ENCODE measurements around the gene PTPRT. TPM values are rescaled to one million over a fixed set of nuclear protein-coding genes. Genes with fewer than 3 reads are reported as not detected.
"Not testable (repeated sequence)": the region's sequence is repeated elsewhere in the genome, so short reads cannot be mapped to it uniquely, and the experiment has no call there.

Gene PTPRT
- total and polyA plus RNA-seq, 4 donors: 0.14 to 2.8 (median 0.40) TPM

DNA sequence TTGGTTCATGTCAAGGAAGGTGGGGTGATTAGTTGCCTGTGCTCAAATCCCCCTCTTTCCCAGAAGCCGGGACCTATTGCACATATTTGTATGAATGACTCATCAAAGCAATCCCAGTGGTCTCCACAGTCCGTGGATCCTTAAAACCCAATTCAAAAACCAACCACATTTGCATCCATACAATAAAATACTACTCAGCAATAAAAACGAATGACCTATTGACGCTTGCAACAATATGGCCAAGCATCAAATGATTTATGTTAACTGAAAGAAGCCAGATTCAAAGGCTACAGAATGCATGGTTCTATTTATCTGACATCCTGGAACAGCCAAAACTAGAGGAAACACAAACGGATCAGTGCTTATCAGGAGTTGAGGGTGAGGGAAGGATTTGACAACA is 275.4 kb downstream of the PTPRT start:
- no peak overlapping the region for H3K27ac ChIP-seq (ENCODE audit: low read depth in 1 of 2, low read length in 2 of 2)
- no peak overlapping the region for H3K9ac ChIP-seq (ENCODE audit: low read depth in 1 of 2, low read length in 2 of 2)
- H3K36me3 ChIP-seq (ENCODE audit: control insufficient read depth in 4 of 4, insufficient read depth in 3 of 4, low read depth in 1 of 4, low read length in 3 of 4): no peaks in the 10 kb centered on the region
- WGBS: 56% methylated on average over 5 of the region's 5 CpGs
- no peaks in the 10 kb centered on the region for H3K9me3 ChIP-seq (ENCODE audit: control insufficient read depth in 4 of 4, low read length in 3 of 4)
- no peaks in the 10 kb centered on the region for H3K4me1 ChIP-seq (ENCODE audit: control insufficient read depth in 4 of 4, insufficient read depth in 4 of 4, low read length in 3 of 4)
- TF ChIP-seq HNF4A (conservative IDR thresholded peaks at IDR 0.05): no peak
- TF ChIP-seq, protein P1, sequence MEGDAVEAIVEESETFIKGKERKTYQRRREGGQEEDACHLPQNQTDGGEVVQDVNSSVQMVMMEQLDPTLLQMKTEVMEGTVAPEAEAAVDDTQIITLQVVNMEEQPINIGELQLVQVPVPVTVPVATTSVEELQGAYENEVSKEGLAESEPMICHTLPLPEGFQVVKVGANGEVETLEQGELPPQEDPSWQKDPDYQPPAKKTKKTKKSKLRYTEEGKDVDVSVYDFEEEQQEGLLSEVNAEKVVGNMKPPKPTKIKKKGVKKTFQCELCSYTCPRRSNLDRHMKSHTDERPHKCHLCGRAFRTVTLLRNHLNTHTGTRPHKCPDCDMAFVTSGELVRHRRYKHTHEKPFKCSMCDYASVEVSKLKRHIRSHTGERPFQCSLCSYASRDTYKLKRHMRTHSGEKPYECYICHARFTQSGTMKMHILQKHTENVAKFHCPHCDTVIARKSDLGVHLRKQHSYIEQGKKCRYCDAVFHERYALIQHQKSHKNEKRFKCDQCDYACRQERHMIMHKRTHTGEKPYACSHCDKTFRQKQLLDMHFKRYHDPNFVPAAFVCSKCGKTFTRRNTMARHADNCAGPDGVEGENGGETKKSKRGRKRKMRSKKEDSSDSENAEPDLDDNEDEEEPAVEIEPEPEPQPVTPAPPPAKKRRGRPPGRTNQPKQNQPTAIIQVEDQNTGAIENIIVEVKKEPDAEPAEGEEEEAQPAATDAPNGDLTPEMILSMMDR (IDR thresholded peaks at IDR 0.05; ENCODE audit: low read depth, low read length, missing input control): no peak
- TF ChIP-seq TAF1 (conservative IDR thresholded peaks at IDR 0.05): no peak
- no peak for TF ChIP-seq NR2F2 (IDR thresholded peaks at IDR 0.05)
- TF ChIP-seq, protein P2, sequence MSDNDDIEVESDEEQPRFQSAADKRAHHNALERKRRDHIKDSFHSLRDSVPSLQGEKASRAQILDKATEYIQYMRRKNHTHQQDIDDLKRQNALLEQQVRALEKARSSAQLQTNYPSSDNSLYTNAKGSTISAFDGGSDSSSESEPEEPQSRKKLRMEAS (IDR thresholded peaks at IDR 0.05): no peak
- TF ChIP-seq SP1 (IDR thresholded peaks at IDR 0.05): no peak
- TF ChIP-seq FOXA2 (IDR thresholded peaks at IDR 0.05): no peak
- TF ChIP-seq RXRA (IDR thresholded peaks at IDR 0.05): no peak
- TF ChIP-seq, protein P3, sequence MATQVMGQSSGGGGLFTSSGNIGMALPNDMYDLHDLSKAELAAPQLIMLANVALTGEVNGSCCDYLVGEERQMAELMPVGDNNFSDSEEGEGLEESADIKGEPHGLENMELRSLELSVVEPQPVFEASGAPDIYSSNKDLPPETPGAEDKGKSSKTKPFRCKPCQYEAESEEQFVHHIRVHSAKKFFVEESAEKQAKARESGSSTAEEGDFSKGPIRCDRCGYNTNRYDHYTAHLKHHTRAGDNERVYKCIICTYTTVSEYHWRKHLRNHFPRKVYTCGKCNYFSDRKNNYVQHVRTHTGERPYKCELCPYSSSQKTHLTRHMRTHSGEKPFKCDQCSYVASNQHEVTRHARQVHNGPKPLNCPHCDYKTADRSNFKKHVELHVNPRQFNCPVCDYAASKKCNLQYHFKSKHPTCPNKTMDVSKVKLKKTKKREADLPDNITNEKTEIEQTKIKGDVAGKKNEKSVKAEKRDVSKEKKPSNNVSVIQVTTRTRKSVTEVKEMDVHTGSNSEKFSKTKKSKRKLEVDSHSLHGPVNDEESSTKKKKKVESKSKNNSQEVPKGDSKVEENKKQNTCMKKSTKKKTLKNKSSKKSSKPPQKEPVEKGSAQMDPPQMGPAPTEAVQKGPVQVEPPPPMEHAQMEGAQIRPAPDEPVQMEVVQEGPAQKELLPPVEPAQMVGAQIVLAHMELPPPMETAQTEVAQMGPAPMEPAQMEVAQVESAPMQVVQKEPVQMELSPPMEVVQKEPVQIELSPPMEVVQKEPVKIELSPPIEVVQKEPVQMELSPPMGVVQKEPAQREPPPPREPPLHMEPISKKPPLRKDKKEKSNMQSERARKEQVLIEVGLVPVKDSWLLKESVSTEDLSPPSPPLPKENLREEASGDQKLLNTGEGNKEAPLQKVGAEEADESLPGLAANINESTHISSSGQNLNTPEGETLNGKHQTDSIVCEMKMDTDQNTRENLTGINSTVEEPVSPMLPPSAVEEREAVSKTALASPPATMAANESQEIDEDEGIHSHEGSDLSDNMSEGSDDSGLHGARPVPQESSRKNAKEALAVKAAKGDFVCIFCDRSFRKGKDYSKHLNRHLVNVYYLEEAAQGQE (IDR thresholded peaks at IDR 0.05): no peak
- TF ChIP-seq YY1 (IDR thresholded peaks at IDR 0.05): no peak
- H3K4me3 ChIP-seq (ENCODE audit: low read depth in 1 of 3, low read length in 3 of 3): no peak overlapping the region
- no peaks in the 10 kb centered on the region for H3K27me3 ChIP-seq (ENCODE audit: control insufficient read depth in 4 of 4, insufficient read depth in 4 of 4, low read length in 3 of 4)
- no peak for DNase-seq (ENCODE audit: low spot score)

DNA sequence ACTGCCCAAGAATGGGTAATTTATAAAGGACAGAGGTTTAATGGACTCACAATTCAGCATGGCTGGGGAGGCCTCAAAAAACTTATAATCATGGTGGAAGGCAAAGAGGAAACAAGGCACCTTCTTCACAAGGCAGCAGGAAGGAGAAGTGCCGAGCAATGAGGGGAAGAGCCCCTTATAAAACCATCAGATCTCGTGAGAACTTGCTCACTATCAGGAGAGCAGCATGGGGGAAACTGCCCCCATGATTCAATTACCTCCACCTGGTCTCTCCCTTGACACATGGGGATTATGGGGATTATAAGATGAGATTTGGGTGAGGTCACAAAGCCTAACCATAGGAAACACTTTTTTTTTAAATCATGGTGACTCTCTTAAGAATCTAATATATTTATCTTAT is 278.9 kb downstream of the PTPRT start:
- not testable (repeated sequence) for H3K9ac ChIP-seq (ENCODE audit: low read depth in 1 of 2, low read length in 2 of 2); H3K27ac ChIP-seq (ENCODE audit: low read depth in 1 of 2, low read length in 2 of 2)
- WGBS: 71% methylated on average over 2 of the region's 2 CpGs

GRCh38 chr20:42907730-42908129 is 282.0 kb downstream of the PTPRT start:
- H3K27me3 ChIP-seq (ENCODE audit: control insufficient read depth in 4 of 4, insufficient read depth in 4 of 4, low read length in 3 of 4): no peaks in the 10 kb centered on the region
- no peak overlapping the region for H3K4me3 ChIP-seq (ENCODE audit: low read depth in 1 of 3, low read length in 3 of 3)
- no peak for DNase-seq (ENCODE audit: low spot score)
- no peak overlapping the region for H3K27ac ChIP-seq (ENCODE audit: low read depth in 1 of 2, low read length in 2 of 2)
- no peak for TF ChIP-seq GABPA (IDR thresholded peaks at IDR 0.05 in 1 of 2, conservative IDR thresholded peaks at IDR 0.05 in 1 of 2)
- no peak for TF ChIP-seq RXRA (IDR thresholded peaks at IDR 0.05)
- TF ChIP-seq ZBTB33 (IDR thresholded peaks at IDR 0.05): no peak
- no peaks in the 10 kb centered on the region for H3K4me1 ChIP-seq (ENCODE audit: control insufficient read depth in 4 of 4, insufficient read depth in 4 of 4, low read length in 3 of 4)
- 93% methylated on average over 3 of the region's 3 CpGs for WGBS
- no peaks in the 10 kb centered on the region for H3K36me3 ChIP-seq (ENCODE audit: control insufficient read depth in 4 of 4, insufficient read depth in 3 of 4, low read depth in 1 of 4, low read length in 3 of 4)
- H3K9ac ChIP-seq (ENCODE audit: low read depth in 1 of 2, low read length in 2 of 2): no peak overlapping the region
- peaks cover 0 to 4% (median under 1%) of the 10 kb centered on the region in 4 donors for H3K9me3 ChIP-seq (ENCODE audit: control insufficient read depth in 4 of 4, low read length in 3 of 4)

More for the DNA sequence above, 278.9 kb downstream of the PTPRT start:
- DNase-seq (ENCODE audit: low spot score); H3K27me3 ChIP-seq (ENCODE audit: control insufficient read depth in 4 of 4, insufficient read depth in 4 of 4, low read length in 3 of 4); H3K9me3 ChIP-seq (ENCODE audit: control insufficient read depth in 4 of 4, low read length in 3 of 4); H3K4me3 ChIP-seq (ENCODE audit: low read depth in 1 of 3, low read length in 3 of 3); H3K4me1 ChIP-seq (ENCODE audit: control insufficient read depth in 4 of 4, insufficient read depth in 4 of 4, low read length in 3 of 4); H3K36me3 ChIP-seq (ENCODE audit: control insufficient read depth in 4 of 4, insufficient read depth in 3 of 4, low read depth in 1 of 4, low read length in 3 of 4): not testable (repeated sequence)

All from liver (tissue), 9 donors.